ENCODE measurements around the gene GPR78. TPM values are rescaled to one million over a fixed set of nuclear protein-coding genes. Genes with fewer than 3 reads are reported as not detected.

Gene GPR78
- total RNA-seq, 4 donors from 2014 or later, result not detected

DNA sequence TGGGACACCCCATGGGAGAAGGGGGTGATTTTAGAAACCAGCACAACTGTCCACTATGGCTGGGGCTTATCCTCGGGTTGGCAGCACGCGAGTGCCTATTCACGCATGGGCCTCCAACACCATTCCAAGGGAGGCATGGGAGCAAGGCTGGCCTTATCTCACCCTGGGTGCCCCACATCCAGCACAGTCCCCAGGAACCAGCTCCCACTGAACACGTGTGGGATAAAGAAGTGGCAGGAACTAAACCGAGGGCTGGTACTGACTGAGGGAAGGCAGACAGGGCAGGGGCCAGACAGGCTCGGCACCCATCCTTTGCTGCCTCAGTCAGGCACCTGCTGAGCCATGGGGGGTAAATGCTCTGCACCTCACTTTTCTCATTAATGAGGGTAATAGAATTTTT is 43.7 kb upstream of the GPR78 start:
- no peak for DNase-seq (ENCODE audit: low spot score in 2 of 2)
- Histone ChIP-seq H3K9me3 (no peaks in the 10 kb centered on the region), H3K27me3 (no peaks in the 10 kb centered on the region), H3K27ac (no peak overlapping the region), H3K4me3 (no peak overlapping the region), H3K36me3 (no peaks in the 10 kb centered on the region), H3K4me1 (peaks cover 9% of the 10 kb centered on the region)
- 90% methylated on average over 7 of the region's 7 CpGs for WGBS
- TF ChIP-seq EP300 (IDR thresholded peaks at IDR 0.05), result no peak

- DNase-seq (ENCODE audit: low spot score in 2 of 2), result no peak
- Histone ChIP-seq H3K27me3 (no peaks in the 10 kb centered on the region), H3K36me3 (no peaks in the 10 kb centered on the region), H3K4me1 (peaks cover 9% of the 10 kb centered on the region), H3K27ac (no peak overlapping the region), H3K9me3 (no peaks in the 10 kb centered on the region), H3K4me3 (no peak overlapping the region)
- WGBS, result 22% methylated on average over 9 of the region's 9 CpGs
- TF ChIP-seq CTCF (IDR thresholded peaks at IDR 0.05), result no peak
These were observed 43.1 kb upstream of the GPR78 start for GRCh38 chr4:8537041-8537461.

GRCh38 chr4:8538076-8538702 is 42.0 kb upstream of the GPR78 start:
- Histone ChIP-seq H3K36me3 (no peaks in the 10 kb centered on the region), H3K27ac (no peak overlapping the region), H3K9me3 (no peaks in the 10 kb centered on the region), H3K4me3 (no peak overlapping the region), H3K27me3 (no peaks in the 10 kb centered on the region), H3K4me1 (peaks cover 9% of the 10 kb centered on the region)
- TF ChIP-seq POLR2AphosphoS5 (IDR thresholded peaks at IDR 0.05), result no peak
- TF ChIP-seq EP300 (IDR thresholded peaks at IDR 0.05), result no peak
- TF ChIP-seq CTCF (IDR thresholded peaks at IDR 0.05), result no peak
- no peak for TF ChIP-seq POLR2A (IDR thresholded peaks at IDR 0.05)
- WGBS, result 89% methylated on average over 12 of the region's 12 CpGs
- DNase-seq (ENCODE audit: low spot score in 2 of 2), result no peak

- 79% methylated on average over 13 of the region's 15 CpGs for whole genome bisulfite sequencing
These were observed 41.3 kb upstream of the GPR78 start for GRCh38 chr4:8538703-8539567.

DNA sequence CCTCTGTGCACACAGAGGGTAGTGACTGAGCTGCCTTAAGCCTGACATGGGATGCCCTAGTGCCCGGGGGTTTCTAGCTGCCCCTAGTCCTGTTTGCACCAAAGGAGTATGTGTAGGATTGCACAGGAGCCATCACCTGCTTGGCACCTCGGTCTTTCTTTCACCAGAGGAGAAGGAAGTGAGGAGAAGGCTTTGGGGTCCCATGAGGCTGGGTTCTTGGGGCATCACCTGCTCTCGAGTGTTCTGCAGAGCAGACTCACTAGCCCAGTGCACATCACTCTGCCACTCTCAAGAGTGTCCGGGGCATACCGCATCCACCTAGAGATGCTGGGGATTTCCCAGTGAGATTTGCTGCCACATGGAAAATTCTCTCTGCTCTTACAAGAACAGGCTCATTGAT is 40.5 kb upstream of the GPR78 start:
- WGBS, result 70% methylated on average over 5 of the region's 5 CpGs
- no peaks in the 10 kb centered on the region for H3K27me3 ChIP-seq
- H3K9me3 ChIP-seq, result no peaks in the 10 kb centered on the region
- H3K4me3 ChIP-seq, result no peak overlapping the region
- H3K27ac ChIP-seq, result no peak overlapping the region
- no peaks in the 10 kb centered on the region for H3K36me3 ChIP-seq
- DNase-seq (ENCODE audit: low spot score in 2 of 2), result peak in 1 of 2 donors; percentile 28
- TF ChIP-seq CTCF (IDR thresholded peaks at IDR 0.05), result no peak
- no peak for TF ChIP-seq POLR2AphosphoS5 (IDR thresholded peaks at IDR 0.05)
- no peak for TF ChIP-seq EP300 (IDR thresholded peaks at IDR 0.05)
- TF ChIP-seq POLR2A (IDR thresholded peaks at IDR 0.05), result no peak
- peaks cover 9% of the 10 kb centered on the region for H3K4me1 ChIP-seq

More at GRCh38 chr4:8538703-8539567, 41.3 kb upstream of the GPR78 start:
- H3K27ac ChIP-seq, result no peak overlapping the region
- H3K27me3 ChIP-seq, result no peaks in the 10 kb centered on the region
- H3K9me3 ChIP-seq, result no peaks in the 10 kb centered on the region
- no peak for TF ChIP-seq POLR2AphosphoS5 (IDR thresholded peaks at IDR 0.05)
- TF ChIP-seq EP300 (IDR thresholded peaks at IDR 0.05), result no peak
- TF ChIP-seq POLR2A (IDR thresholded peaks at IDR 0.05), result no peak
- no peak for TF ChIP-seq CTCF (IDR thresholded peaks at IDR 0.05)
- DNase-seq (ENCODE audit: low spot score in 2 of 2), result no peak
- H3K4me3 ChIP-seq, result no peak overlapping the region
- peaks cover 9% of the 10 kb centered on the region for H3K4me1 ChIP-seq
- no peaks in the 10 kb centered on the region for H3K36me3 ChIP-seq

Data from suprapubic skin (tissue), 4 donors.